SK-N-SH treated with all-trans-retinoic acid at 6 μM for 48 hours (cell line): Measurements from ENCODE around the gene TRIM25.

Source experiments
- ATAC-seq: fragments of 200-7000 bp; cut with Tn5 transposase; 3 replicates; pipeline ENCODE4 v1.9.1; 2020; ENCODE audit warnings: mild to moderate bottlenecking, moderate library complexity
- ARNTL ChIP-seq: fragments of 450-650 bp; formaldehyde crosslinking; IDR thresholded peaks from 2 replicates; pipeline ENCODE4 v1.5.0; 2020; ENCODE audit warnings: low read depth, mild to moderate bottlenecking, moderate library complexity, borderline replicate concordance
- CREB5 ChIP-seq: fragments of 250-450 bp; sonication (Bioruptor Pico); IDR thresholded peaks from 2 replicates; pipeline ENCODE4 v1.5.1; 2020; ENCODE audit warnings: low read depth, mild to moderate bottlenecking, moderate library complexity
- CSDC2 ChIP-seq: fragments of 250-450 bp; sonication (Bioruptor Pico); IDR thresholded peaks from 2 replicates; pipeline ENCODE4 v1.5.0; 2020; ENCODE audit warnings: mild to moderate bottlenecking, moderate library complexity
- CSRNP3 ChIP-seq: fragments of 250-450 bp; sonication (Bioruptor Pico); IDR thresholded peaks from 2 replicates; pipeline ENCODE4 v1.5.1; 2021; ENCODE audit warnings: mild to moderate bottlenecking, moderate library complexity
- ESRRG ChIP-seq: fragments of 250-450 bp; sonication (Bioruptor Pico); IDR thresholded peaks from 2 replicates; pipeline ENCODE4 v1.6.1; 2021; ENCODE audit warnings: mild to moderate bottlenecking
- GLIS3 ChIP-seq: fragments of 250-450 bp; sonication (Bioruptor Pico); IDR thresholded peaks from 2 replicates; pipeline ENCODE4 v1.5.0; 2020; ENCODE audit warnings: mild to moderate bottlenecking, moderate library complexity
- ISL1 ChIP-seq: fragments of 250-450 bp; sonication (Bioruptor Pico); IDR thresholded peaks from 2 replicates; pipeline ENCODE4 v2.1.2; 2022; ENCODE audit warnings: mild to moderate bottlenecking, moderate library complexity
- OSR1 ChIP-seq: fragments of 250-450 bp; sonication (Bioruptor Pico); IDR thresholded peaks from 2 replicates; pipeline ENCODE4 v1.8.0; 2022; ENCODE audit warnings: moderate library complexity, mild to moderate bottlenecking, inconsistent platforms
- PATZ1 ChIP-seq: fragments of 250-450 bp; sonication (Bioruptor Pico); IDR thresholded peaks from 2 replicates; pipeline ENCODE4 v1.8.0; 2020; ENCODE audit warnings: mild to moderate bottlenecking, moderate library complexity, borderline replicate concordance
- POU6F1 ChIP-seq: fragments of 250-450 bp; sonication (Bioruptor Pico); IDR thresholded peaks from 2 replicates; pipeline ENCODE4 v1.8.0; 2021; ENCODE audit warnings: low read depth, mild to moderate bottlenecking, moderate library complexity, borderline replicate concordance
- PPARA ChIP-seq: fragments of 250-450 bp; sonication (Bioruptor Pico); IDR thresholded peaks from 2 replicates; pipeline ENCODE4 v1.5.0; 2020; ENCODE audit warnings: mild to moderate bottlenecking, borderline replicate concordance
- RARB ChIP-seq: fragments of 250-450 bp; sonication (Bioruptor Pico); IDR thresholded peaks from 2 replicates; pipeline ENCODE4 v1.8.0; 2021; ENCODE audit warnings: mild to moderate bottlenecking, moderate library complexity
- SNAI2 ChIP-seq: fragments of 250-450 bp; sonication (Bioruptor Pico); IDR thresholded peaks from 2 replicates; pipeline ENCODE4 v1.5.0; 2020; ENCODE audit warnings: mild to moderate bottlenecking, moderate library complexity
- TCF4 ChIP-seq: fragments of 250-450 bp; sonication (Bioruptor Pico); IDR thresholded peaks from 2 replicates; pipeline ENCODE4 v1.8.0; 2021; ENCODE audit warnings: mild to moderate bottlenecking, moderate library complexity, borderline replicate concordance
- TSHZ2 ChIP-seq: fragments of 250-450 bp; sonication (Bioruptor Pico); IDR thresholded peaks from 2 replicates; pipeline ENCODE4 v1.5.0; 2020; ENCODE audit warnings: mild to moderate bottlenecking, moderate library complexity
- ZC3H10 ChIP-seq: fragments of 250-450 bp; sonication (Bioruptor Pico); IDR thresholded peaks from 2 replicates; pipeline ENCODE4 v1.5.1; 2021; ENCODE audit warnings: mild to moderate bottlenecking, moderate library complexity
- ZFP3 ChIP-seq: fragments of 250-450 bp; sonication (Bioruptor Pico); IDR thresholded peaks from 2 replicates; pipeline ENCODE4 v1.5.0; 2020; ENCODE audit warnings: mild to moderate bottlenecking, moderate library complexity
- ZFP30 ChIP-seq: fragments of 450-650 bp; formaldehyde crosslinking; IDR thresholded peaks from 2 replicates; pipeline ENCODE4 v1.5.0; 2022; ENCODE audit warnings: mild to moderate bottlenecking, moderate library complexity
- ZNF70 ChIP-seq: fragments of 450-650 bp; formaldehyde crosslinking; IDR thresholded peaks from 2 replicates; pipeline ENCODE4 v1.5.0; 2020; ENCODE audit warnings: mild to moderate bottlenecking, moderate library complexity
- ZNF8 ChIP-seq: fragments of 450-650 bp; formaldehyde crosslinking; IDR thresholded peaks from 2 replicates; pipeline ENCODE4 v1.5.0; 2020; ENCODE audit warnings: mild to moderate bottlenecking, moderate library complexity

The TRIM25 gene

GRCh38 chr17:56912105-56912999 lies 1.5 kb downstream of the TRIM25 start (continued):
- no peak for TF ChIP-seq PATZ1 (CRISPR knock-in tag)
- no peak for TF ChIP-seq POU6F1
- no peak for TF ChIP-seq TSHZ2 (CRISPR knock-in tag)
- no peak for TF ChIP-seq ZNF8 (CRISPR knock-in tag)
- TF ChIP-seq OSR1 (CRISPR knock-in tag) = no peak
- no peak for TF ChIP-seq ZFP3 (CRISPR knock-in tag)

GRCh38 chr17:56910509-56911235 lies 3.2 kb downstream of the TRIM25 start:
- ATAC-seq = no peak
- TF ChIP-seq CSDC2 (no peak), OSR1 (CRISPR knock-in tag) (no peak), SNAI2 (no peak), ZFP30 (no peak), ZNF70 (CRISPR knock-in tag) (no peak), TCF4 (CRISPR knock-in tag) (no peak), ISL1 (no peak), ZC3H10 (CRISPR knock-in tag) (no peak), GLIS3 (CRISPR knock-in tag) (no peak), ESRRG (no peak), POU6F1 (no peak), PPARA (CRISPR knock-in tag) (no peak), ARNTL (no peak), ZNF8 (CRISPR knock-in tag) (no peak), CSRNP3 (CRISPR knock-in tag) (no peak), CREB5 (CRISPR knock-in tag) (no peak), RARB (CRISPR knock-in tag) (no peak)
